Dermis microvascular lymphatic vessel endothelial cell (primary cell): Measurements from ENCODE around the gene NOSIP. TPM values are rescaled to one million over a fixed set of nuclear protein-coding genes. Genes with fewer than 3 reads are reported as not detected.
"Not testable (repeated sequence)": the region's sequence is repeated elsewhere in the genome, so short reads cannot be mapped to it uniquely, and the experiment has no call there.

Experiments used
- DNase-seq, 2 donors: peaks; one replicate each; pipeline versions ENCODE4 v3.0.0 to v3.0.0-alpha.2; 2010; ENCODE audit warnings: low read depth in 2 of 2
- total RNA-seq: library from RNA; depleted of rRNA; stranded (reverse); fragments of >200 nt; gene quantifications from 2 replicates; pipeline ENCODE4 v1.2.1, GENCODE V29; 2014

NOSIP gene
- total RNA-seq: 109 and 127 TPM in 2 replicates

DNA sequence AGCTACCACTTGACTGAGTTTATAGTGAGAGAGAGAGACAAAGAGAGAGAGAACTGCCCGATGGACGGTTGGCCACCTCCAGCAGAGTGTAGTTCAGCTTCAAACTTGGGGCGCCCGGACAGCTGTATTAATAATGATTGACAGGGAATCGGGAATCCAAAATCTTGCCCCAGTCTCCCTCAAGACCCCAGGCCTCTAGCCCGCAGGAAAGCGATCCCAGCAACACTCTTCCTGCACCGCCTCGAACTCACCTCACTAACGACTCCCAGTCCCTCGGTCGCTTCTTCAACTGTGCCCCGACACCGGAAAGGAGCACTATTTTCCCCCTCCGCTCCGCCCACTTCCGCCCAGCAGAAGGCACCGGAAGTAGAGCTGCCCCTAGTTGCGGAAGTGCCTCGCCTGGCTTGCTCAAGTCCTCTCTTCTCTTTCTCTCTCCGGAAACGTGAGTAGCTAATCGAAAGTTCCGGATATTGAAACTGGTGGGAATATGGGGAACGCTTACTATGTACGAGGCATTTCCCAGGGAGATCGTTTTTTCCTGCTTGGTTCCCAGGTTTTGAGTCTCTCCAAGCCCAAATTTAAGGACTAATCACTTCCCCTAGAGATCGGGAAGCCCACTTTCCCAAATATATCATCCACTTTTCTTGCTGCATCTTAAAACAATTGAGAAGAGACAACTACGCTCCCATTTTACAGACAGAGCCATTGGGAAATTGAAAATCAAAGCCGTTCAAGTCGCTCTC lies at the start of gene NOSIP:
Gene NOSIP (minus strand): TSS at position 293 of the 743 bp plus-strand sequence. CDS start 19,865 bp downstream, outside the sequence.
- peak; percentile 91 to 96 for DNase-seq

DNA sequence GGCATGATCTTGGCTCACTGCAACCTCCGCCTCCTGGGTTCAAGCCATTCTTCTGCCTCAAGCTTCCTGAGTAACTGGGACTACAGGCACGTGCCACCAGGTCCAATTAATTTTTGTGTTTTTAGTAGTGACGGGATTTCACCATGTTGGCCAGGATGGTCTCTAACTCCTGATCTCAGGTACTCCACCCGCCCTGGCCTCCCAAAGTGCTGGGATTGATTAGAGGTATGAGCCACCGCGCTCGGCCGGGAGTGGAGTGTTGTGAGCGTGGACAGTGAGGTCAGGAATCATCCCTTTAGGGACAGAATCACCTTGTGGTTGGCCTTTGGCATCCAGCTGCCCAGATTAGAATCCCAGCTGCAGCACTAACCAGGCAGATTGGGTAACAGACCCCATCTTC lies 49.3 kb upstream of the NOSIP start:
- DNase-seq: no peak

DNA sequence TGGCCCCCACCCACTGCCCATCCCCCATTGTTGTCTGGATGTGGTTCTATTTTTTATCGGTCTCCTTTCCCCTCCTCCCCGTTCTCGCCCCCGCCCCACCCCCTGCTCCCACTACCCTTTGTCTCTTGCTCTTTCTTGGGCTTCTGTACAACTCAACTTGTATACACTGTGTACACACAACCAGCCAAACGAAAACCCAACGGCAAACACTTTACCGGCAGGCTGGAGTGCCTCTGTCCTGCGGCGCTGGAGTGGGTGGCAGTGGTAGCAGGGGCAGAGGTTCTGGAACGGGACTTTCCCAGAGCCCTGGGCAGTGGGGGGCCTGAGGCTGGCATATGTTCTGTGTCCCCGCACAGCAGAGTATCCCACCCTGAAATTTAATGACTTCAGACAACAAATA lies 45.9 kb upstream of the NOSIP start:
- DNase-seq: no peak

DNA sequence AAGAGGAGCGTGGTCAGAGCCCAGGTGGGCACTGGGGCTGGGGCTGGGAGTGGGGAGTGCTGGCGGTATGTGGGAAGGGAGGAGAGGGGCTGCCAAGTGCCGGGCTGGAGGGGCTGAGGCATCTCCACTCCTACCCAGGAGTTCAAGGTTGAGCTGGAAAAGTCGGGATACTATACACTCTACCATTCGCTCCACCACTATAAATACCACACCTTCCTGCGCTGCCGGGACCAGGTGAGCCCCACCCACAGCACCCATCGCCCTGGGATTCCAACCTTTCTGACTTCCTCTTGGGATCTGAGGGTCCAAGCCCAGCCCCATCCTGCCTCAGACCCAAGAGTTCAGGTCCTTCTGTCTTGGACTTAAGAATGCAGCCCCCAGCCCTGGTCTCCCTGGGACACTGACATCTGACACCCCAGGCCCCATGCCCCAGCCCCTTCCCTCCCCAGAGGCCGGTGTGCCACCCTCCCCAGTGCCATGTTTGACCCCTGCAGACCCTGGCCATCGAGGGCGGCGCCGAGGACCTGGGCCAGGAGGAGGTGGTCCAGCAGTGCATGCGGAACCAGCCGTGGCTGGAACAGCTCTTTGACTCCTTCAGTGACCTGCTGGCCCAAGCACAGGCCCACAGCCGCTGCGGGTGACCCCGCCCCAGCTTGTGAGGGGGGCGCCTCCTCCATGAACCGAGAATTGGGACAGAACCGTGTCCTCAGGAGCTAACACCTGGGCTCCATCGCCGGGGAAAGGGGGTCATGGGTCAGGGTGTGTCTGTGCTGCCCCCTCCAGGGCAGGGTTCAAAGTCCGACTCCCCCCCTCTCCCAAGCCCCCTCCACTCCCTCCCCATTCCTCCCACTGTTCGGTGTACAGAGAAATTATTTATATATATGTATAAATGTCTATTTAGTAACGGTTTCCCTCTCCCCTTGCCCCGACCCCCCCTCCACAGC lies 44.9 kb upstream of the NOSIP start:
- DNase-seq: no peak

DNA sequence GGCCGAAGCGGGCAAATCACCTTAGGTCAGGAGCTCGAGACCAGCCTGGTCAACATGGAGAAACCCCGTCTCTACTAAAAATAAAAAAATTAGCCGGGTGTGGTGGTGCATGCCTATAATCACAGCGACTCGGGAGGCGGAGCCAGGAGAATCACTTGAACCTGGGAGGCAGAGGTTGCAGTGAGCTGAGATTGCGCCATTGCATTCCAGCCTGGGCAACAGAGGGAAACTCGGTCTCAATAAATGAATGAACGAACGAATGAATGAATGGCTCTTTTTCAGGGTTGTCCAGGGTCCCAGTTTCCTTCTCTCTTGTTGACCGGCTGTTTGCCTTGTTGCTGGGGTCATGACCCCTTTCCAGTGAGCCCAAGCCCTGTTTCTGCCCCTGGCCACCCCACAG lies 37.5 kb upstream of the NOSIP start:
- not testable (repeated sequence) for DNase-seq

DNA sequence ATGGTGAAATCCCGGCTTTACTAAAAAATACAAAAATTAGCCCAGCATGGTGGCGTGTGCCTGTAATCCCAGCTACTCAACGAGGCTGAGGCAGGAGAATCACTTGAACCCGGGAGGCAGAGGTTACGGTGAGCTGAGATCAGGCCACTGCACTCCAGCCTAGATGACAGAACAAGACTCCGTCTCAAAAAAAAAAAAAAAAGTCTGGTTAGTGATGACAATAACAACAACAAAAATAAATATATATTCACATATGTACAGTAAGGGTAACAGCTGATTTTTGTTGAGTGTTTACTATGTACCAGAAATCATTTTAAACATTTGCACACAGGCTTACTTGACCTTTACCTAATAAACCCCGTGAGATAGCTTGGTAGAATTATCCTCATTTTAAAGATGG lies 36.6 kb upstream of the NOSIP start:
- DNase-seq: no peak

DNA sequence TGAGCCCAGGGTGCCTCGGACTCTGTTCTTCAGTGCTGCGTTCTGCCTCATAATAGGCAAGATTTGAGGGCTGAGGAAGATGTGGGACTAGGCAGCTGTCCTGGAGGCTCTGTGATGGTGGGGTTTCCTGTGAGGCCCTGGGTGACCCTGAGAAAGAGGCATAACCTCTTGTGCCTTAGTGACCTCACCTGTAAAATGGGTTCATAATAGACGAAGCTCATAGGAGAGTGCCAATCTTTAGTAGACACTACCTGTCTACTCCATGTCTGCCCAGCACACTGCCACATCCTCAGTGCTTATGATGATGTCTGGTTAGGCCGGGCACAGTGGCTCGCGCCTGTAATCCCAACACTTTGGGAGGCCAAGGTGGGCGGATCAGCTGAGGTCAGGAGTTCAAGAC lies 36.2 kb upstream of the NOSIP start:
- DNase-seq: no peak

DNA sequence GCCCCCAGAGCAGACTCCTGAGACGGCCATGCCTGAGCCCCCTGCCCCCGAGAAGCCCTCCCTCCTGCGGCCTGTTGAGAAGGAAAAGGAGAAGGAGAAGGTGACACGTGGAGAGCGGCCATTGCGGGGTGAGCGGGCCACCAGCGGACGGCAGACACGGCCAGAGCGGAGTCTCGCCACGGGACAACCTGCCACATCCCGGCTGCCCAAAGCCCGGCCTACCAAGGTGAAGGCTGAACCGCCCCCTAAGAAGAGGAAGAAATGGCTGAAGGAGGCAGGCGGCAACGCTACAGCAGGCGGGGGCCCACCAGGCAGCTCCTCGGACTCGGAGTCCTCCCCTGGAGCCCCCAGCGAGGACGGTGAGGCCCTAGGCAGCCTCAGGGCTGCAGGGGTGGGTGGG lies 35.5 kb upstream of the NOSIP start:
- no peak for DNase-seq

DNA sequence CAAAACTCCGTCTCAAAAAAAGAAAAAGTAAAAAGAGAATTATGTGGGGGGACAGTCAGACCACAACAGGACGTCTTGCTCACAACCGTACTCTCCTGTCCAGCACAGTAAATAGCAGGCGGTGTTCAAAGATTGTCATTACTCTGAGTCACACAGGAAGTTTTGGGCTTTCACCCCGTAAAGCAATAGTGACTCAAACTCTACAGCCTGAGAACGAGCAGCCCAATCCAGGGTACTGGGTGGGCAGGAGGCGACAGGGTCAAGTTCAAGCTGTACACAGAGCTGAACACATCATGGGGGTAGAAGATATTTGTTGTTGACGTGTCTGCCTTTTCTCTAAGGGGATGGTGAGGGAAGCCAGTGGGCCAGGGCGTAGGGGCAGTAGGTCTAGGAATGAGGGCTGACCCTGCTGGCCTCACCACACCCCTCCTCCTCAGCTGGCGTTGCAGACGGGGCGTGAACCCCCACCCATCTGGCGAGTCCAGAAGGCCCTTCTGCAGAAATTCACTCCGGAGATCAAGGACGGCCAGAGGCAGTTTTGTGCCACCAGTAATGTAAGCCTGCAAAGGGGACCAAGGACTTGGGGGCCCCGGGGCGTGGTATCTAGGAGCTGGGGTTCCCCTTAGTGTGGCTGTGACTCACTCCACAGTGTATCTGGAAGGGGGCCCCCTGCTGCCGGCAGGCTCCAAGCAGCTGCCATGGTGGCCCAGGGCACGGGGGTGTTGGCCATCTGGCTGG lies 33.9 kb upstream of the NOSIP start:
- peak in 1 of 2 donors; percentile 96 for DNase-seq

GRCh38 chr19:49613374-49613773 lies 33.0 kb upstream of the NOSIP start:
- peak in 1 of 2 donors; percentile 83 for DNase-seq

DNA sequence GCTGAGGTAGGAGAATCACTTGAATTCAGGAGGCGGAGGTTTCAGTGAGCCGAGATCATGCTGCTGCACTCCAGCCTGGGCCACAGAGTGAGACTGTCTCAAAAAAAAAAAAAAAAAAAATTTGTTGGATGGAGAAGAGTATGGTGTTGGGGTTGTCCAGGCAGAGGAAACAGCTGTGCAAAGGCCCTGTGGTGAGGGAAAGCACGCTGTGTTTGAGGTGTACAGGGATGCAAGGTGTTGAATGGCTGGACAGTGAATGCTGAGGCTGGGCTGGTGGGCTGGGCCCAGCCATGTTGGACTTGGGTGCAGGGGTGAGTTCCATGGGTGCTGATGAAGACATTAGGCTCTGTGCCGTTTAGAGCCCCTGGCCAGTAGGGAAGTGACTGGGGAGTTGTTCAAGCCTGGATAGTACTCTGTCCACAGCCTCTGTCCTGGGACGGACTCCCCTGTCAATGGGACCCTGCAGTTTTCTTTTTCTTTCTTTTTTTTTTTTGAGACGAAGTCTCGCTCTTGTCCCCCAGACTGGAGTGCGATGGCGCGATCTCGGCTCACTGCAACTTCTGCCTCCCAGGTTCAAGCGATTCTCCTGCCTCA lies 29.2 kb upstream of the NOSIP start:
- no peak for DNase-seq

GRCh38 chr19:49605605-49606004 lies 25.2 kb upstream of the NOSIP start:
- no peak for DNase-seq

GRCh38 chr19:49602806-49603205 lies 22.4 kb upstream of the NOSIP start:
- DNase-seq: no peak

DNA sequence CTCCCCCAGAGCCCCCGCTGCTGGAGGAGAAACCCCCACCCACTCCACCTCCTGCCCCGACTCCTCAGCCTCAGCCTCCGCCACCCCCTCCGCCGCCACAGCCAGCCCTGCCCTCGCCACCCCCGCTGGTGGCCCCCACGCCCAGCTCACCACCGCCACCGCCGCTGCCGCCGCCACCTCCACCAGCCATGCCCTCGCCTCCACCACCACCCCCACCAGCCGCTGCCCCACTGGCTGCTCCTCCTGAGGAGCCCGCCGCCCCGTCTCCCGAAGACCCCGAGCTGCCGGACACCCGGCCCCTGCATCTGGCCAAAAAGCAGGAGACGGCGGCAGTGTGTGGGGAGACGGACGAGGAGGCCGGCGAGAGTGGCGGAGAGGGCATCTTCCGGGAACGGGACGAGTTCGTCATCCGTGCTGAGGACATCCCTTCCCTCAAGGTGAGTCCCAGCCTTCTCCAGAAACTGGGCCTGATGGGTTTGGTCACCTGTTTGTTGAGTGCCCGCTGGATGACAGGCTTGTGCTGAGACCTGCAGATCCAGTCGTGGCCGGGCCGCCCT lies 21.2 kb upstream of the NOSIP start:
- no peak for DNase-seq

- no peak for DNase-seq
Measured at GRCh38 chr19:49599378-49600295, 19.3 kb upstream of the NOSIP start.

GRCh38 chr19:49597703-49597974 lies 17.3 kb upstream of the NOSIP start:
- no peak for DNase-seq

- no peak for DNase-seq
Measured at GRCh38 chr19:49596954-49597702, 16.8 kb upstream of the NOSIP start.

DNA sequence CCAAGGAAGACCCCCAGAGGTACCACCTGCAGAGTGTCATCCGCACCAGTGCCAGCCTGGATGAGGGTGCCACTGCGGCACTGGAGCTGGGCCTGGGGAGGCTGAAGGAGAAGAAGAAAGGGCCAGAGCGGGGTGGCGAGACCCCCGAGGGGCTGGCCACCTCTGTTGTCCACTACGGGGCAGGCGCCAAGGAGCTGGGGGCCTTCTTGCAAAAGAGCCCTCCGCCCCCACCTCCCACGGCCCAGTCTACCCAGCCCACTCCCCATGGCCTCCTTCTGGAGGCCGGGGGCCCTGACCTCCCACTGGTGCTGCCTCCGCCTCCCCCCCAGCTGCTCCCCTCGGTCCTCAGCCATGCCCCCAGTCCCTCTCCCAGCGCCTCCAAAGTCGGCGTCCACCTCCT lies 16.1 kb upstream of the NOSIP start:
- DNase-seq: no peak

DNA sequence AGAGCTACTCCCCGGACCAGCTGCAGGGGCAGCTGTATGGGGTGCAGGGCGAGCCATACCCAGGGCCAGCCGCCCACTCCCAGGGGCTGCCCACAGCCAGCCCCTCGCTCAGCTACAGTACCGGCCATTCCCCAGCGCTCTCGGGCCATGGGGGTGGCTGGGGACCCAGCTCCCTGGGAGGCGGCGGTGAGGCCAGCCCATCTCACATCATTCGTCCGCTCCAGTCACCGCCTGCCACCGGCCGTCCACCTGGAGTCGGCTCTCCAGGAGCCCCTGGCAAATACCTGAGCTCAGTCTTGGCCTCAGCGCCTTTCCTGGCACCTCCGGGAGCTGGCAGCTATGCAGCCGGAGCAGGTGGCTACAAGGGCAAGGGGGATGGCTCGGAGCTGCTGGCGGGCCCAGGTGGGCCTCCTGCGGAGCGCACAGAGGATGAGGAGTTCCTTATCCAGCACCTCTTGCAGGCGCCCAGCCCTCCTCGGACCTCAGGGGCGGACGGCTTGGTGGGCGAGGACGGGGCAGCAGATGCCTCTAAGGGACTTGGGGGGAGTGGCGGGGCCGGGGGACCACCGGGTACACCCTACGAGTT lies 15.6 kb upstream of the NOSIP start:
- DNase-seq: no peak
